K562 (cell line): ENCODE results near the gene SLC27A4. TPM values are rescaled to one million over a fixed set of nuclear protein-coding genes. Genes with fewer than 3 reads are reported as not detected.

Experiments
- CREM ChIP-seq: IDR thresholded peaks from 2 replicates; pipeline ENCODE4 v1.6.1; 2014; ENCODE audit warnings: antibody characterized with exemption, low read depth
- FOXJ2 ChIP-seq: fragments of 200-800 bp; sonication (Bioruptor generic); IDR thresholded peaks from 2 replicates; pipeline ENCODE4 v1.6.1; 2016; ENCODE audit warnings: missing genetic modification characterization, missing compliant biosample characterization
- PHB2 ChIP-seq: fragments of 450-650 bp; IDR thresholded peaks from 2 replicates; pipeline ENCODE4 v1.6.1; 2017; ENCODE audit warnings: low read depth
- POLR2A ChIP-seq: fragments of 450-650 bp; conservative IDR thresholded peaks from 2 replicates; pipeline ENCODE4 v1.6.1; 2016
- PPARD ChIP-seq: fragments of 250-450 bp; sonication (Bioruptor Pico); IDR thresholded peaks from 2 replicates; pipeline ENCODE4 v1.8.0; 2022; ENCODE audit warnings: inconsistent platforms, mild to moderate bottlenecking, moderate library complexity
- PRDM10 ChIP-seq: fragments of 450-650 bp; IDR thresholded peaks from 2 replicates; pipeline ENCODE4 v1.6.1; 2018; ENCODE audit not compliant: partially characterized antibody
- TAF9B ChIP-seq: fragments of 450-650 bp; IDR thresholded peaks from 2 replicates; pipeline ENCODE4 v1.6.1; 2018; ENCODE audit warnings: mild to moderate bottlenecking; ENCODE audit not compliant: partially characterized antibody
- THRB ChIP-seq: fragments of 450-650 bp; formaldehyde crosslinking; conservative IDR thresholded peaks from 2 replicates; pipeline ENCODE4 v1.4.0; 2022; ENCODE audit warnings: mild to moderate bottlenecking, missing genetic modification characterization
- ZNF398 ChIP-seq: fragments of 250-450 bp; sonication (Bioruptor Pico); IDR thresholded peaks from 2 replicates; pipeline ENCODE4 v1.8.0; 2021; ENCODE audit warnings: moderate library complexity, mild to moderate bottlenecking, inconsistent platforms
- polyA plus RNA-seq, 8 experiments: library from polyadenylated mRNA; depleted of rRNA in 4 of 8; stranded (reverse) in 5 of 8; unstranded in 3 of 8; fragments of >200 nt; fragmentation: Nextera tagmentation in 2 of 8; fragmentation: Illumina TruSeq in 1 of 8; extraction: Ambion mirVana in 2 of 8; extraction: Trizol in 1 of 8; gene quantifications; 2 replicates each; pipeline versions ENCODE4 v1.2.1 to v1.2.3, GENCODE V29; 2011 to 2014; ENCODE audit warnings: inconsistent platforms in 1 of 8, missing spikeins in 1 of 8
- total RNA-seq, 7 experiments: library from RNA; depleted of rRNA in 6 of 7; stranded (reverse); fragments of >200 nt in 6 of 7; fragmentation: Illumina TruSeq in 2 of 7; extraction: Trizol in 2 of 7; gene quantifications; 2 replicates each; pipeline versions ENCODE4 v1.2.1 to v1.2.3, GENCODE V29; 2011 to 2021; ENCODE audit warnings: low replicate concordance in 1 of 7

Gene SLC27A4
- total and polyA plus RNA-seq, 9 of the 15 experiments (the other 6 are each of a cell fraction or from before 2014, with no cell fraction given), result 0.25 to 35.7 (median 14.0) TPM

GRCh38 chr9:128349772-128350171, 9.4 kb downstream of the SLC27A4 start (continued):
- no peak for TF ChIP-seq ZNF398 (CRISPR knock-in tag)
- no peak for TF ChIP-seq PPARD (CRISPR knock-in tag)
- no peak for TF ChIP-seq PRDM10
- no peak for TF ChIP-seq PHB2
- no peak for TF ChIP-seq FOXJ2 (tag)
- no peak for TF ChIP-seq CREM
- no peak for TF ChIP-seq TAF9B
- no peak for TF ChIP-seq POLR2A
- no peak for TF ChIP-seq THRB (CRISPR knock-in tag)
- TF ChIP-seq, all 486 proteins: peak for 0
